GM23248 (cell line): ENCODE measurements around the gene DDC.

Experiments
- EZH2 ChIP-seq: fragments of 200-600 bp; sonication (generic); IDR thresholded peaks from 2 replicates; pipeline ENCODE4 v1.6.1; 2018; ENCODE audit warnings: antibody characterized with exemption, mild to moderate bottlenecking; ENCODE audit not compliant: insufficient read depth, poor library complexity, severe bottlenecking
- EZH2phosphoT487 ChIP-seq: fragments of 200-600 bp; sonication (generic); IDR thresholded peaks from 2 replicates; pipeline ENCODE4 v1.6.1; 2018; ENCODE audit warnings: antibody characterized with exemption, moderate library complexity, mild to moderate bottlenecking, low read depth; ENCODE audit not compliant: insufficient read depth

GRCh38 chr7:50558294-50559053, 6.7 kb downstream of the DDC start:
- TF ChIP-seq EZH2 (no peak), EZH2phosphoT487 (no peak)
